ENCODE results near the gene CELF2. TPM values are rescaled to one million over a fixed set of nuclear protein-coding genes. Genes with fewer than 3 reads are reported as not detected.
A peak's percentile ranks its signal among the peaks of the same experiment; 100 is the strongest.

The CELF2 gene
- total RNA-seq, 4 donors from 2014 or later: 106 to 127 (median 120) TPM

- peak overlapping the region in 3 of 4 donors; percentile 34 to 51 (median 44) for H3K27ac ChIP-seq
- peaks cover 5 to 97% (median 69%) of the 10 kb centered on the region in 4 donors for H3K4me1 ChIP-seq
- no peaks in the 10 kb centered on the region for H3K9me3 ChIP-seq
- H3K36me3 ChIP-seq: no peaks in the 10 kb centered on the region
- 69% methylated on average over 9 of the region's 9 CpGs for WGBS, 2 donors
- no peak for DNase-seq (ENCODE audit: low spot score in 2 of 2)
- no peak for TF ChIP-seq EP300 (IDR thresholded peaks at IDR 0.05)
- no peak for TF ChIP-seq CTCF (IDR thresholded peaks at IDR 0.05)
- TF ChIP-seq POLR2A (IDR thresholded peaks at IDR 0.05): no peak
- H3K4me3 ChIP-seq: no peak overlapping the region
- H3K27me3 ChIP-seq: no peaks in the 10 kb centered on the region
Measured at GRCh38 chr10:11147722-11148121, 130.1 kb downstream of the CELF2 start.

- H3K36me3 ChIP-seq: no peaks in the 10 kb centered on the region
- H3K27me3 ChIP-seq: no peaks in the 10 kb centered on the region
- whole genome bisulfite sequencing, 2 donors: 58 to 65% methylated on average over 10 of the region's 10 CpGs
- H3K4me1 ChIP-seq: peaks cover 5 to 98% (median 65%) of the 10 kb centered on the region in 4 donors
- H3K9me3 ChIP-seq: no peaks in the 10 kb centered on the region
- H3K27ac ChIP-seq: peak overlapping the region in 3 of 4 donors; percentile 23 to 51 (median 34)
- DNase-seq (ENCODE audit: low spot score in 2 of 2): no peak
- H3K4me3 ChIP-seq: no peak overlapping the region
- TF ChIP-seq CTCF (IDR thresholded peaks at IDR 0.05) (no peak), POLR2A (IDR thresholded peaks at IDR 0.05) (no peak), EP300 (IDR thresholded peaks at IDR 0.05) (no peak)
Measured at GRCh38 chr10:11148142-11149028, 130.7 kb downstream of the CELF2 start.

GRCh38 chr10:11149807-11150141 lies 132.1 kb downstream of the CELF2 start:
- WGBS, 2 donors: 48 to 65% methylated on average over 3 of the region's 3 CpGs
- Histone ChIP-seq H3K4me1 (peaks cover 5 to 98% (median 65%) of the 10 kb centered on the region in 4 donors), H3K27ac (peak overlapping the region in 2 of 4 donors; percentile 51 to 66), H3K27me3 (no peaks in the 10 kb centered on the region), H3K4me3 (no peak overlapping the region), H3K36me3 (no peaks in the 10 kb centered on the region), H3K9me3 (no peaks in the 10 kb centered on the region)
- TF ChIP-seq POLR2A (IDR thresholded peaks at IDR 0.05): no peak
- TF ChIP-seq EP300 (IDR thresholded peaks at IDR 0.05): no peak
- TF ChIP-seq CTCF (IDR thresholded peaks at IDR 0.05): no peak
- DNase-seq (ENCODE audit: low spot score in 2 of 2): no peak

- peaks cover 5 to 98% (median 63%) of the 10 kb centered on the region in 4 donors for H3K4me1 ChIP-seq
- H3K27ac ChIP-seq: peak overlapping the region in 2 of 4 donors; percentile 48 to 66
- DNase-seq (ENCODE audit: low spot score in 2 of 2): no peak
- H3K4me3 ChIP-seq: no peak overlapping the region
- no peaks in the 10 kb centered on the region for H3K36me3 ChIP-seq
- no peaks in the 10 kb centered on the region for H3K9me3 ChIP-seq
- no peaks in the 10 kb centered on the region for H3K27me3 ChIP-seq
- 49 to 59% methylated on average over 3 of the region's 3 CpGs for WGBS, 2 donors
- TF ChIP-seq EP300 (IDR thresholded peaks at IDR 0.05) (no peak), POLR2A (IDR thresholded peaks at IDR 0.05) (no peak), CTCF (IDR thresholded peaks at IDR 0.05) (no peak)
Measured at GRCh38 chr10:11150231-11150731, 132.6 kb downstream of the CELF2 start.

- H3K27me3 ChIP-seq: no peaks in the 10 kb centered on the region
- no peak for DNase-seq (ENCODE audit: low spot score in 2 of 2)
- TF ChIP-seq CTCF (IDR thresholded peaks at IDR 0.05): no peak
- peak overlapping the region; percentile 23 to 48 (median 34) for H3K27ac ChIP-seq
- peaks cover 5 to 98% (median 56%) of the 10 kb centered on the region in 4 donors for H3K4me1 ChIP-seq
- H3K36me3 ChIP-seq: no peaks in the 10 kb centered on the region
- 46 to 53% methylated on average over 5 of the region's 5 CpGs for WGBS, 2 donors
- H3K4me3 ChIP-seq: no peak overlapping the region
- H3K9me3 ChIP-seq: no peaks in the 10 kb centered on the region
Measured at GRCh38 chr10:11150879-11151415, 133.3 kb downstream of the CELF2 start.
